ENCODE results near the gene NDUFS6.

Gene NDUFS6

DNA sequence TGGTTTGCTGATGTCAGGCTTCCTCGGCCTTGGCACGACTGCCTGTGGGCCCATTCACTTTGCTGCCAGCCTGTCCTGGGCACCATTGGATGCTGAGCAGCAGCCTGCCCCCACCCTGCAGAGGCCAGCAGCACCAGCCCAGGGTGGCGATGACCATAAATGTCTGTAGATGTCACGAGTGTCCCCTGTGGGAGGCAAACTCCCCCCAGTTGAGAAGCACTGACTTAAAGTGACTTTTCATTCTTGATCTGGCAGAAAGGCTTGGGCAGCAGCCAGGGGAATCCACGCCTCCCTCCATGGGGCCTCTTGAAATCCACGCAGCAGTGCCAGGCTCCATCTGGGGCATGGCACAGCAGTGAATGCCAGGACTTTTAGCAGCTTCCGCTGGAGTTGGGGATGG lies 59.7 kb downstream of the NDUFS6 start:
- Histone ChIP-seq H3K36me3 (ENCODE audit: insufficient read depth, low read length) (no peaks in the 10 kb centered on the region), H3K4me1 (ENCODE audit: insufficient read depth, low read length, severe bottlenecking) (no peaks in the 10 kb centered on the region), H3K4me3 (ENCODE audit: low read depth, low read length, poor library complexity, severe bottlenecking) (no peak overlapping the region), H3K9me3 (ENCODE audit: low read length) (no peaks in the 10 kb centered on the region), H3K27me3 (ENCODE audit: insufficient read depth, low read length) (0 out of 2 replicates have a peak, but pooled peaks cover 6% of the 10 kb centered on the region), H3K9ac (ENCODE audit: low read length) (no peak overlapping the region), H4K20me1 (ENCODE audit: insufficient read depth, low read length) (no peaks in the 10 kb centered on the region), H2AFZ (ENCODE audit: low read length) (no peak overlapping the region), H3K27ac (ENCODE audit: low read depth, low read length, poor library complexity, severe bottlenecking) (no peak overlapping the region), H3K4me2 (ENCODE audit: low read length) (no peak overlapping the region), H3K9me2 (ENCODE audit: low read depth, low read length) (no peaks in the 10 kb centered on the region), H3F3A (ENCODE audit: insufficient read depth, low read length) (no peaks in the 10 kb centered on the region), H3K79me2 (ENCODE audit: insufficient read depth, low read length) (no peaks in the 10 kb centered on the region)
- TF ChIP-seq EZH2 (IDR thresholded peaks at IDR 0.05; ENCODE audit: borderline replicate concordance, low read length), result no peak
- TF ChIP-seq, protein P1, sequence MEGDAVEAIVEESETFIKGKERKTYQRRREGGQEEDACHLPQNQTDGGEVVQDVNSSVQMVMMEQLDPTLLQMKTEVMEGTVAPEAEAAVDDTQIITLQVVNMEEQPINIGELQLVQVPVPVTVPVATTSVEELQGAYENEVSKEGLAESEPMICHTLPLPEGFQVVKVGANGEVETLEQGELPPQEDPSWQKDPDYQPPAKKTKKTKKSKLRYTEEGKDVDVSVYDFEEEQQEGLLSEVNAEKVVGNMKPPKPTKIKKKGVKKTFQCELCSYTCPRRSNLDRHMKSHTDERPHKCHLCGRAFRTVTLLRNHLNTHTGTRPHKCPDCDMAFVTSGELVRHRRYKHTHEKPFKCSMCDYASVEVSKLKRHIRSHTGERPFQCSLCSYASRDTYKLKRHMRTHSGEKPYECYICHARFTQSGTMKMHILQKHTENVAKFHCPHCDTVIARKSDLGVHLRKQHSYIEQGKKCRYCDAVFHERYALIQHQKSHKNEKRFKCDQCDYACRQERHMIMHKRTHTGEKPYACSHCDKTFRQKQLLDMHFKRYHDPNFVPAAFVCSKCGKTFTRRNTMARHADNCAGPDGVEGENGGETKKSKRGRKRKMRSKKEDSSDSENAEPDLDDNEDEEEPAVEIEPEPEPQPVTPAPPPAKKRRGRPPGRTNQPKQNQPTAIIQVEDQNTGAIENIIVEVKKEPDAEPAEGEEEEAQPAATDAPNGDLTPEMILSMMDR (IDR thresholded peaks at IDR 0.05; ENCODE audit: low read length), result no peak

DNA sequence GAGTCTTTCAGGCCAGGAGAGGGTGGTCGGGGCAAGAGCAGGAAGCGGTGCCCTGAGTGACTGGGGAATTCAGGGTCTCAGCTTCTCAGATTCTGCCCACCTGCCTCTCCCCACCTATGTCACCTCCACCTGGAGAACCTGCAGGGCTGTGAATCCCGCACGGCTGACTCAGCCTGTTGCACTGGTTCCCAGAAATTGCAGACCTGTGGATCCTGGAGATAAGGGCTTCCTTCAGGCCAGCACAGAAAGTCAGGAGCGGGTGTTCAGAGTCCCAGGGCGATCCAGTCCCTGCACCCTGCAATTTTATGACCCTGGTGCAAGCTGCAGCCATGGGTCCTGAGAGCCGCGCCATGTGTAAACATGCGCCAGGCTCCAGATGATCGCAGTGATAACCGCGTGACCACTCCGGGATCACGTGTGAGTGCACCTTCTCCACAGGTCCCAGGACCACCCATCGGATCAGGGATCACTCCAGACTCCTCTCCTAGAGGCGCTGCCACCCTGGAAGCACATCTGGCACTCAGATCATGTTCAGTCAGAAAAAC lies 63.8 kb downstream of the NDUFS6 start:
- Histone ChIP-seq H3K9me3 (ENCODE audit: low read length) (no peaks in the 10 kb centered on the region), H3K4me1 (ENCODE audit: insufficient read depth, low read length, severe bottlenecking) (no peaks in the 10 kb centered on the region), H3K27ac (ENCODE audit: low read depth, low read length, poor library complexity, severe bottlenecking) (no peak overlapping the region), H4K20me1 (ENCODE audit: insufficient read depth, low read length) (no peaks in the 10 kb centered on the region), H3K9ac (ENCODE audit: low read length) (no peak overlapping the region), H2AFZ (ENCODE audit: low read length) (no peak overlapping the region), H3K79me2 (ENCODE audit: insufficient read depth, low read length) (no peaks in the 10 kb centered on the region), H3F3A (ENCODE audit: insufficient read depth, low read length) (no peaks in the 10 kb centered on the region), H3K9me2 (ENCODE audit: low read depth, low read length) (no peaks in the 10 kb centered on the region), H3K36me3 (ENCODE audit: insufficient read depth, low read length) (no peaks in the 10 kb centered on the region), H3K27me3 (ENCODE audit: insufficient read depth, low read length) (0 out of 2 replicates have a peak, but pooled peaks cover 6% of the 10 kb centered on the region), H3K4me2 (ENCODE audit: low read length) (no peak overlapping the region), H3K4me3 (ENCODE audit: low read depth, low read length, poor library complexity, severe bottlenecking) (no peak overlapping the region)
- no peak for TF ChIP-seq EZH2 (IDR thresholded peaks at IDR 0.05; ENCODE audit: borderline replicate concordance, low read length)
- TF ChIP-seq, protein P1 (IDR thresholded peaks at IDR 0.05; ENCODE audit: low read length), result no peak

DNA sequence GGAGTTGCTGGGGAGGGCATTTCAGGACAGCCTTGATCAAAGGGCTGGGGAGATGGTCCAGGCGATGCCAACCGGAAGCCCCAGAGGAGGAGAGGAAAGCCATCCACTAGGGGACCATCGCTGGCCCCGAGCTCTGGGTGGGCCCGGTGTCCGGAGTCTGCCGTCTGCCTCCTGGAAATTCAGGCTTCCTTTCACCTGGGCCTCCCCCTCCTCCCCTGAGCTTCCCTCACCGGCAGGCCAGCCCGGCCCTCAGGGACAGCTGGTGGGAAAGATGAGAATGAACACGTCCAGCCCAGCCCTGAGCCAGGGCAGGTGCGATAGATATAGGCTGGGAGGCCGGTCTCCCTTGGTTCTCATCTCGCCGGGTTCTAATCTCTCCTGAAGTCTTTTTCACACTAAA lies 64.3 kb downstream of the NDUFS6 start:
- Histone ChIP-seq H3K9ac (ENCODE audit: low read length) (no peak overlapping the region), H3K27ac (ENCODE audit: low read depth, low read length, poor library complexity, severe bottlenecking) (no peak overlapping the region), H3K79me2 (ENCODE audit: insufficient read depth, low read length) (no peaks in the 10 kb centered on the region), H3K27me3 (ENCODE audit: insufficient read depth, low read length) (0 out of 2 replicates have a peak, but pooled peaks cover 6% of the 10 kb centered on the region), H3F3A (ENCODE audit: insufficient read depth, low read length) (no peaks in the 10 kb centered on the region), H3K9me3 (ENCODE audit: low read length) (no peaks in the 10 kb centered on the region), H4K20me1 (ENCODE audit: insufficient read depth, low read length) (no peaks in the 10 kb centered on the region), H3K4me2 (ENCODE audit: low read length) (no peak overlapping the region), H3K9me2 (ENCODE audit: low read depth, low read length) (no peaks in the 10 kb centered on the region), H3K36me3 (ENCODE audit: insufficient read depth, low read length) (no peaks in the 10 kb centered on the region), H3K4me3 (ENCODE audit: low read depth, low read length, poor library complexity, severe bottlenecking) (no peak overlapping the region), H2AFZ (ENCODE audit: low read length) (no peak overlapping the region), H3K4me1 (ENCODE audit: insufficient read depth, low read length, severe bottlenecking) (no peaks in the 10 kb centered on the region)
- no peak for TF ChIP-seq EZH2 (IDR thresholded peaks at IDR 0.05; ENCODE audit: borderline replicate concordance, low read length)
- TF ChIP-seq, protein P1 (IDR thresholded peaks at IDR 0.05; ENCODE audit: low read length), result no peak
